Ishikawa (cell line): Measurements from ENCODE around the gene PLXNA3.

Source experiments
- EGR1 ChIP-seq: IDR thresholded peaks from 2 replicates; pipeline ENCODE4 v1.6.1; 2012
- EP300 ChIP-seq: IDR thresholded peaks from 2 replicates; pipeline ENCODE4 v1.6.1; 2012; ENCODE audit warnings: borderline replicate concordance
- MAX ChIP-seq: IDR thresholded peaks from 2 replicates; pipeline ENCODE4 v1.6.1; 2012
- RAD21 ChIP-seq: IDR thresholded peaks from 2 replicates; pipeline ENCODE4 v1.6.1; 2012; ENCODE audit warnings: low read depth
- TCF12 ChIP-seq: IDR thresholded peaks from 2 replicates; pipeline ENCODE4 v1.6.1; 2012; ENCODE audit warnings: low read depth
- TEAD4 ChIP-seq: IDR thresholded peaks from 2 replicates; pipeline ENCODE4 v1.6.1; 2012
- USF1 ChIP-seq: IDR thresholded peaks from 2 replicates; pipeline ENCODE4 v1.6.1; 2012
- YY1 ChIP-seq: IDR thresholded peaks from 2 replicates; pipeline ENCODE4 v1.6.1; 2012; ENCODE audit warnings: low read depth
- ZBTB7A ChIP-seq: IDR thresholded peaks from 2 replicates; pipeline ENCODE4 v1.6.1; 2012; ENCODE audit warnings: low read depth

GRCh38 chrX:154512879-154513553 lies 54.9 kb downstream of the PLXNA3 start:
- TF ChIP-seq TEAD4 (no peak), TCF12 (no peak), RAD21 (no peak), ZBTB7A (no peak), EP300 (no peak), YY1 (no peak), MAX (no peak), EGR1 (no peak), USF1 (no peak)
